Retina (tissue), 1 donor: ENCODE results near the gene FOXK2.
"Not testable (repeated sequence)": the region's sequence is repeated elsewhere in the genome, so short reads cannot be mapped to it uniquely, and the experiment has no call there.

Source experiments
- DNase-seq: peaks from one replicate; pipeline ENCODE4 v3.0.0-alpha.2; 2016

FOXK2 gene

DNA sequence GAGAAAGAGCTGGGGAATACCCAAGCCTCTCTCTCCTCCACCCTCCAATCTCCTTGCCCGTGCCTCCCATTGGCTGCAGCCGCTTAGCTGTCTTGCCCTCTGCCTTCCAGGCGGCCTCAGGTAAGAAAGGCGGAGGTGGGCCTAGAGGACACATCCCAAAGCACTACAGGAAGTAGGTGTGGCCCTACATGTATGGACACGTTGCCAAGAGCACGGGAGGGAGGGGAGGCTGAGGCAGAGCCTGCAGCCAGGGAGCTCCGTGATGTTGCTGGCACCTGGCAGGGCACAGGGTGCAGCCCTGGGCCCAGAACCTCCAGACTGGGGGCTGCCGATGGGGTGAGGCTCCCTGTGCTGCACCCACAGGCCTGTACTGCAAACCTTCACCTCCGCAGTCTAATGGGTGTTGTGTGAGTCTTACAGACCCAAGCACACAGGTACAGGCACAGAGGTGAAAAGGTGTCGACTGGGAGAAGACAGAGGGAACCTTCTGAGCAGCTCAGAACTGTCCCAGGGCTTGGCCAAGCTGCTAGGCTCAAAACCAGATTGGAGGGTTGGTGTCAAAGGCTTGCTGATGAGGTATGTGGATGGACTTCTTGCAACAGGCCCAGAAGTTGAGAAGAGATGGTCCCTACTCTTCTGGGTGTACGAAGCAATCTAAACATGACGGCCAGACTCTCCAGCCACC, 23.5 kb upstream of the FOXK2 start:
- no peak for DNase-seq

GRCh38 chr17:82496529-82497434, 22.8 kb upstream of the FOXK2 start:
- DNase-seq = peak; percentile 96

- DNase-seq = peak; percentile 85
These were observed 21.8 kb upstream of the FOXK2 start for GRCh38 chr17:82497483-82498405.

GRCh38 chr17:82502207-82502606, 17.3 kb upstream of the FOXK2 start:
- DNase-seq = no peak

GRCh38 chr17:82503094-82503727, 16.3 kb upstream of the FOXK2 start:
- no peak for DNase-seq

- no peak for DNase-seq
These were observed 15.7 kb upstream of the FOXK2 start for GRCh38 chr17:82503728-82504308.

DNA sequence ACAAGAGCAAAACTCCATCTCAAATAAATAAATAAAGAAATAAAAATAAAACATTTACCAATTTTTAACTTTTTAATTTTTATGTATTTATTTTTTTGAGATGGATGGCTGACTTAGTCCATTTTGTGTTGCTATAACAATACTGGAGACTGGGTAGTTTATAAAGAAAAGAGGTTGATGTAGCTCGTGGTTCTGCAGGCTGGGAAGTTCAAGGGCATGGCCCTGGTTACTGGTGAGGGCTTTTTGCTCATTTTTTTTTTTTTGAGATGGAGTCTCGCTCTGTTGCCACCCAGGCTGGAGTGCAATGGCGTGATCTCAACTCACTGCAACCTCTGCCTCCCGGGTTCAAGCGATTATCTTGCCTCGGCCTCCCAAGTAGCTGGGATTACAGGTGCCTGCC, 14.2 kb upstream of the FOXK2 start:
- no peak for DNase-seq

DNA sequence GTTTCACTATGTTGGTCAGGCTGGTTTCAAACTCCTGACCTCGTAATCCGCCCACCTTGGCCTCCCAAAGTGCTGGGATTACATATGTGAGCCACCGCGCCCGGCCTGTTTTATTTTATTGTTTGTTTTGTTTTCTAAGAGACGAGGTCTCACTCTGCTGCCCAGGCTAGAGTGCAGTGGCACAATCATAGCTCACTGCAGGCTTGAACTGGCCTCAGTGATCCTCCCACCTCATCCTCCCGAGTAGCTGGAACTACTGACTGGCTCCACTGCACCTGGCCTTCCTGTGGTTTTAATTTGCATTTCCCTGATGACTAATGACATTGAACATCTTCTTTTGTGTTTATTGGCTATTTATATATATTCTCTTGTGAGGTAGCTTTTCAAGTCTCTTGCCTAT, 13.1 kb upstream of the FOXK2 start:
- DNase-seq = not testable (repeated sequence)

- no peak for DNase-seq
These were observed 11.8 kb upstream of the FOXK2 start for GRCh38 chr17:82507631-82508175.

GRCh38 chr17:82511642-82512041, 7.9 kb upstream of the FOXK2 start:
- not testable (repeated sequence) for DNase-seq

GRCh38 chr17:82513864-82514263, 5.7 kb upstream of the FOXK2 start:
- DNase-seq = not testable (repeated sequence)

DNA sequence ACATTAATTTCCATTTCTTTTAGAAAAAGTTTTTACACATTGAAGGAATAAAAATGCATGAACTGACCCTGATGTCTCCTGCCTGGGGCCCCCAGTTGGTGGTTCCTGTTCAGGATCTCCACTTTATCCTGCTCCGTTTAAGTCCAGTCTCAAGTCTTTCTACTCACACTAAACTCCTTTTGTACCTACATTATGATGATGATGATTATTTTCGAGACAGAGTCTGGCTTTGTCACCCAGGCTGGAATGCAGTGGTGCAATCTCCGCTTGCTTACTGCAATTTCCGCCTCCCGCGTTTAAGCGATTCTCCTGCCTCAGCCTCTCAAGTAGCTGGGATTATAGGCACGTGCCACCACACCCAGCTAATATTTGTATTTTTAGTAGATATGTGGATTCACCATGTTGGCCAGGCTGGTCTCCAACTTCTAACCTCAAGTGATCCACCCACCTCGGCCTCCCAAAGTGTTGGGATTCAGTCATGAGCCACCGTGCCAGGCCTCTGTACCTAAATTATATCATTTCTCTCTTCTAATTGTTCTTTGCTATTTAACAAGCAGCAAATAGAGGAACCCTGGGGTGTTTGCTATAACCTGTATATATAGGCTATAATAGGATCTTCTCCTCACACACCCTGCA, 2.2 kb upstream of the FOXK2 start:
- no peak for DNase-seq

DNA sequence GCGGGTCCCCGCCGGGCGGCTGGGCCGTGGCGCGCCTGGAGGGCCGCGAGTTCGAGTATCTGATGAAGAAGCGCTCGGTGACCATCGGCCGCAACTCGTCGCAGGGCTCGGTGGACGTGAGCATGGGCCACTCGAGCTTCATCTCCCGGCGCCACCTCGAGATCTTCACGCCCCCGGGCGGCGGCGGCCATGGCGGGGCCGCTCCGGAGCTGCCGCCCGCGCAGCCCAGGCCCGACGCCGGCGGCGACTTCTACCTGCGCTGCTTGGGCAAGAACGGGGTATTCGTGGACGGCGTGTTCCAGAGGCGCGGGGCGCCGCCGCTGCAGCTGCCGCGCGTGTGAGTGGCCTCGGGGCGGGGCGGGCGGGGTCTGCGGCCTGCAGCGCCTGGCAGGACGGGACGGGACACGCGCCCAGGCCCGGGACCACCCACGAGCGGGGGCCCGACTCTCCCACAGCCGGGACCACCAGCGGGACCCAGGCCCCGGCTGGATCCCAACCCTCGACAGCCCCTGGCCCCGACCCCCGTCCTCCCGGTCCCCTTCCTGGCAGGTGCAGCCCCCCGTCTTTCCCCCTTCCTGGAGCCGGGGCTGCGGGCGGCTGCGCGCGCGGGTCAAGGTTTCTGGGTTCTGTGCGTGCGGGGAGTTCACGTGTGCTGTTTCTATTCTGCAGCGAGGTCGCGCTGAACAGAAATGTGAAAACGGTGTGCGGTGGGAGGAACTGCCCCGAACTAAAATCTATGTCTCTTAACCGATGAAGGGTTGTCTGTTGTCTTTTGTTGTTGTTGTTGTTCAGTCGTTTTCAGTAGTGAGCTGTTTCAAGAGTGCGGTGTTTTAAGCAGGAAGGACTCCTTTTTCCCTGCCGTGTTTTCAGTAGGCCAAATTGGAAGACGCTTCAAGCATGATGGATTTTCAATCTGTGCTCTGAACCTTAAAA, 705 bp downstream of the FOXK2 start:
- peak; percentile 54 for DNase-seq

- DNase-seq = no peak
These were observed 5.0 kb downstream of the FOXK2 start for GRCh38 chr17:82524540-82524939.

DNA sequence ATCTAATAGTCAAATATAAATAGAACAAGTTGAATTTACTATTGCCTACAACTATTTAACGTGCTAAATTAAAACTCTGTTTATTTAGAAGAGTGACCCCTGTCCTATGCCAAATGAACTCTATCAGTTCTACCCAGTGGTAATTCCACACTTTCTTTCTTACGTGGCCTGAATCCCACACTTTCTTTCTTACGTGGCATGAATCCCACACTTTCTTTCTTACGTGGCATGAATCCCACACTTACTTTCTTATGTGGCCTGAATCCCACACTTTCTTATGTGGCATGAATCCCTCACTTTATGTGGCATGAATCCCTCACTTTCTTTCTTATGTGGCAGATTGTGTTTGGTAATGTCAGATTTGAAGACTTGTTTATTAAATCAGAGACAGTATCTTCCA, 6.2 kb downstream of the FOXK2 start:
- no peak for DNase-seq

DNA sequence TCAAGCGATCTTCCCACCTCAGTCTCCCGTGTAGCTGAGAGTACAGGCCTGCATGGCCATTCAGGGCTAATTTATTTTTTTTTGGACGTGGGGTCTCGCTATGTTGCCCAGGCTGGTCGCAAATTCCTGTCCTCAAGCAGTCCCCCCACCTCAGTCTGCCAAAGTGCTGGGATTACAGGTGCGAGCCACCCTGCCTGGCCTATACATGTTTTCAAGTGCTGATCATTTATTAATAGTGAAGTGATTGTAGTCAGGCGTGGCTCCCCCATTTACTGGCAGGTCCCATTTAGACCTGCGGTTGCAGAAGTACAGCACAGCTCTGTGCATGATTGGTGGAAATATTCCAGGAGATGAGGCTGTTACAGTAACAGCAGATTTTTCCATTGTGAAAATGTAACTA, 8.4 kb downstream of the FOXK2 start:
- DNase-seq = no peak

- peak; percentile 62 for DNase-seq
These were observed 9.1 kb downstream of the FOXK2 start for GRCh38 chr17:82528484-82529265.

DNA sequence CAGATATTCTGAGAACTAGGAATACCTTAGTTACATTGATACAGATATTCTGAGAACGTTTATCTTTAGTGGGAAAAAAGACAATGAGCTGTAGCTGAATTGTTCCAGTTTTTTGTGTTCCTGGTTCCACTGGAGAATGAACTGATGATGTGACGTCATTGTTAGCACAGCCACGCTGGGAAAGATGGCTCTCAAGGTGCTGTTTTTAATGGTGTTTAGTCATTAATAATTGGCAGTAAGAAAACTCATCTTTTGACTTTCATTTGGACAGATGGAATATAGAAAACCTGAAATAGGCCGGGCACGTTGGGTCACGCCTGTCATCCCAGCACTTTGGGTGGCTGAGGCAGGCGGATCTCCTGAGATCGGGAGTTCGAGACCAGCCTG, 10.4 kb downstream of the FOXK2 start:
- DNase-seq = no peak

GRCh38 chr17:82531431-82531881, 11.9 kb downstream of the FOXK2 start:
- no peak for DNase-seq
